Sigmoid colon (tissue), 7 donors: ENCODE results near the gene MYO18A. TPM values are rescaled to one million over a fixed set of nuclear protein-coding genes. Genes with fewer than 3 reads are reported as not detected.

Experiments
- DNase-seq: peaks from one replicate; pipeline ENCODE4 v3.0.0-alpha.2; 2019
- H3K27ac ChIP-seq, 4 donors: fragments of 200-600 bp; sonication (generic); one replicate each; pipeline ENCODE4 v1.5.1; 2016 to 2019; ENCODE audit warnings: mild to moderate bottlenecking in 1 of 4
- H3K27me3 ChIP-seq, 3 donors: fragments of 200-600 bp; sonication (generic); one replicate each; pipeline ENCODE4 v1.5.1; 2019; ENCODE audit warnings: mild to moderate bottlenecking in 1 of 3
- H3K36me3 ChIP-seq, 4 donors: fragments of 200-600 bp; sonication (generic); one replicate each; pipeline ENCODE4 v1.5.1; 2016 to 2019
- H3K4me1 ChIP-seq, 4 donors: fragments of 200-600 bp; sonication (generic); one replicate each; pipeline ENCODE4 v1.5.1; 2017 to 2019
- H3K4me3 ChIP-seq, 4 donors: fragments of 200-600 bp; sonication (generic); one replicate each; pipeline ENCODE4 v1.5.1; 2017 to 2019; ENCODE audit warnings: mild to moderate bottlenecking in 2 of 4, moderate library complexity in 1 of 4
- H3K9me3 ChIP-seq, 4 donors: fragments of 200-600 bp in 3 of 4; sonication (generic) in 3 of 4; one replicate each; pipeline versions ENCODE4 v1.5.1 to v1.6.1; 2013 to 2019
- CTCF ChIP-seq, 4 experiments: fragments of 450-650 bp in 3 of 4; fragments of 200-600 bp in 1 of 4; IDR thresholded peaks; one replicate each; pipeline ENCODE4 v1.5.1; 2016 to 2019; ENCODE audit warnings: antibody characterized with exemption in 4 of 4, mild to moderate bottlenecking in 3 of 4, moderate library complexity in 2 of 4
- EP300 ChIP-seq, 4 donors: sonication (generic); formaldehyde crosslinking; IDR thresholded peaks; one replicate each; pipeline ENCODE4 v1.6.1; 2017; ENCODE audit warnings: antibody characterized with exemption in 4 of 4
- POLR2A ChIP-seq, 2 donors: fragments of 450-650 bp; IDR thresholded peaks; one replicate each; pipeline ENCODE4 v1.6.1; 2016; ENCODE audit warnings: antibody characterized with exemption in 2 of 2, mild to moderate bottlenecking in 2 of 2, moderate library complexity in 2 of 2
- POLR2AphosphoS5 ChIP-seq, 4 donors: sonication (generic); formaldehyde crosslinking; IDR thresholded peaks; one replicate each; pipeline ENCODE4 v1.6.1; 2017; ENCODE audit warnings: antibody characterized with exemption in 4 of 4
- WGBS, 2 donors: extraction: QIAGEN DNeasy Blood & Tissue Kit; methylation state at CpG; one replicate each; pipeline ENCODE4 v1.1.7; 2013; 5-methylcytosine and 5-hydroxymethylcytosine counted together
- intact Hi-C: fragments of 100-400 bp; cut with DNase I; formaldehyde crosslinking; loops from one replicate; pipeline ENCODE4 v1.15.1; 2023
- polyA plus RNA-seq, 3 donors: library from polyadenylated mRNA; stranded (reverse); fragments of 200-250 nt; gene quantifications; one replicate each; pipeline ENCODE4 v1.2.3, GENCODE V29; 2013
- total RNA-seq, 4 donors: library from RNA; depleted of rRNA; stranded (reverse); fragments of >200 nt; gene quantifications; one replicate each; pipeline ENCODE4 v1.1.0, GENCODE V29; 2016
- donor health status: healthy with polysubstance abuse.
- donor health status: Bipolar disorder and iron deficiency.
- donor health status: healthy.

Gene MYO18A
- total and polyA plus RNA-seq, 7 donors: 24.0 to 92.6 (median 48.4) TPM

DNA sequence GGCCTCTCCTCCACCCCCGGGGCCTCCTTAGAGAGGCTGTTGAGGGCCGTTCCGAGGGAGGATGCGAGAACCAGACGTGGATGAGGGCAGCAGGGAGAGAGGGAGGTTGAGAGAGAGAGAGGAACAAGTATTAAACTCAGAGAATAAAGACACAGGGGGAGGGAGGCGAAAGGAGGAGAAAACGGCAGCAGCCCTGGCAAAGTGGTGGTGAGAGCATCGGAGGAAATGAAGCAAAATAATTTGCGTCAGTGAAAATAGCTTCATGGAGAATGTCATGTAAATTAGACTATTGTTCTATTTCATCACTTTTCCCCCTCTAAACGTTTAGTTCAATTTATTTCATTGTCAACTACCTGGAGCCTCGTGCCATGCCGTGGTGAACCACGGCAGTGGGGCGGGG, 99.2 kb downstream of the MYO18A start:
- 92% methylated on average over 14 of the region's 14 CpGs for whole genome bisulfite sequencing, 2 donors

DNA sequence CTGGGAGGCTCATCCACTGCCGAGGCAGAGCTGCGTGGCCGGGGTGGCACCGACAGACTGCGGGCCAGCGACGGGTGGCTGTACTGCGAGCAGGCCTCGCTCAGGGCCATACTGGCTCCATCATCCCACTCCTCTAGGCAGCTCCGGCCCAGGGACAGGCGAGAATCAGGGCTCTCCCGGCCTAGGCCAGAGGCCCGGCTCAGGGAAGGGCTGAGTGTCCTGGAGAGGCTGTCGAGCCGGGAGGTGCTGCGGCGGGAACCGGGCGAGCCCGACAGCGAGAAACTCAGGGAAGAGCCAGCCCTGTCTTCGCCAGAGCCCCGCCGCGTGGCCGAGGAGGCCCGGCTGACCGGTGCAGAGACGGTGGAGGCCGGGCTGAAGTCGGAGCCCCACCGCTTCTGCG, 99.9 kb downstream of the MYO18A start:
- DNase-seq: no peak
- Histone ChIP-seq H3K4me1 (peaks cover 0 to 9% (median 3%) of the 10 kb centered on the region in 4 donors), H3K9me3 (no peaks in the 10 kb centered on the region), H3K4me3 (no peak overlapping the region), H3K27ac (no peak overlapping the region), H3K27me3 (no peaks in the 10 kb centered on the region), H3K36me3 (peaks cover 0 to 63% (median 30%) of the 10 kb centered on the region in 4 donors)
- TF ChIP-seq POLR2A (IDR thresholded peaks at IDR 0.05) (no peak), POLR2AphosphoS5 (IDR thresholded peaks at IDR 0.05) (no peak), EP300 (IDR thresholded peaks at IDR 0.05) (no peak), CTCF (IDR thresholded peaks at IDR 0.05) (no peak)
- WGBS, 2 donors: 96% methylated on average over 33 of the region's 33 CpGs
- intact Hi-C loops: no loop called here

More for the DNA sequence above, 99.2 kb downstream of the MYO18A start:
- no peaks in the 10 kb centered on the region for H3K9me3 ChIP-seq
- no peak overlapping the region for H3K27ac ChIP-seq
- no peak overlapping the region for H3K4me3 ChIP-seq
- intact Hi-C loops: no loop called here
- TF ChIP-seq POLR2AphosphoS5 (IDR thresholded peaks at IDR 0.05) (no peak), CTCF (IDR thresholded peaks at IDR 0.05) (no peak), POLR2A (IDR thresholded peaks at IDR 0.05) (no peak), EP300 (IDR thresholded peaks at IDR 0.05) (no peak)
- DNase-seq: no peak
- H3K27me3 ChIP-seq: no peaks in the 10 kb centered on the region
- H3K36me3 ChIP-seq: peaks cover under 1 to 70% (median 33%) of the 10 kb centered on the region in 4 donors
- H3K4me1 ChIP-seq: peaks cover 0 to 11% (median 3%) of the 10 kb centered on the region in 4 donors

- Histone ChIP-seq H3K4me3 (no peak overlapping the region), H3K4me1 (peaks cover 0 to 5% (median under 1%) of the 10 kb centered on the region in 4 donors), H3K27ac (no peak overlapping the region), H3K36me3 (peaks cover 0 to 61% (median 30%) of the 10 kb centered on the region in 4 donors), H3K9me3 (no peaks in the 10 kb centered on the region), H3K27me3 (no peaks in the 10 kb centered on the region)
- 95 to 96% methylated on average over 33 of the region's 33 CpGs for WGBS, 2 donors
- no peak for DNase-seq
- TF ChIP-seq POLR2A (IDR thresholded peaks at IDR 0.05): no peak
- no peak for TF ChIP-seq POLR2AphosphoS5 (IDR thresholded peaks at IDR 0.05)
- TF ChIP-seq EP300 (IDR thresholded peaks at IDR 0.05): no peak
- no peak for TF ChIP-seq CTCF (IDR thresholded peaks at IDR 0.05)
- intact Hi-C loops: no loop called here
Measured at GRCh38 chr17:29079887-29080286, 100.3 kb downstream of the MYO18A start.

- H3K36me3 ChIP-seq: peaks cover 0 to 63% (median 30%) of the 10 kb centered on the region in 4 donors
Measured at GRCh38 chr17:29079433-29079832, 100.8 kb downstream of the MYO18A start.

More at GRCh38 chr17:29079433-29079832, 100.8 kb downstream of the MYO18A start:
- TF ChIP-seq POLR2A (IDR thresholded peaks at IDR 0.05) (no peak), EP300 (IDR thresholded peaks at IDR 0.05) (no peak), CTCF (IDR thresholded peaks at IDR 0.05) (no peak), POLR2AphosphoS5 (IDR thresholded peaks at IDR 0.05) (no peak)
- no peaks in the 10 kb centered on the region for H3K9me3 ChIP-seq
- DNase-seq: no peak
- H3K4me1 ChIP-seq: peaks cover 0 to under 1% (median 0%) of the 10 kb centered on the region in 4 donors
- no peak overlapping the region for H3K27ac ChIP-seq
- no peak overlapping the region for H3K4me3 ChIP-seq
- H3K27me3 ChIP-seq: no peaks in the 10 kb centered on the region
- intact Hi-C loops: no loop called here
- WGBS, 2 donors: 95 to 97% methylated on average over 16 of the region's 16 CpGs
